Left ventricle myocardium superior (tissue), 1 donor: ENCODE results near the gene ERVW-1. TPM values are rescaled to one million over a fixed set of nuclear protein-coding genes. Genes with fewer than 3 reads are reported as not detected.
"Not testable (repeated sequence)": the region's sequence is repeated elsewhere in the genome, so short reads cannot be mapped to it uniquely, and the experiment has no call there.

Experiments used
- ATAC-seq: fragments of 200-7000 bp; cut with Tn5 transposase; one replicate; pipeline ENCODE4 v1.9.1; 2020; ENCODE audit warnings: mild to moderate bottlenecking, moderate library complexity
- DNase-seq: peaks from one replicate; pipeline ENCODE4 v3.0.0-alpha.2; 2020
- intact Hi-C: fragments of 100-400 bp; cut with micrococcal nuclease; formaldehyde crosslinking; loops from one replicate; pipeline ENCODE4 v1.11.0; 2022
- long read RNA-seq: library from polyadenylated mRNA; unstranded; transcript quantifications from one replicate; pipeline ENCODE4 v2.0.0, GENCODE V29; 2021
- total RNA-seq: library from RNA; stranded (reverse); fragmentation: NEBNext Ultra II Directional; extraction: Animal tissue kit (Norgen Biotek cat#: 25700); gene quantifications from one replicate; pipeline ENCODE4 v1.2.1, GENCODE V29; 2021
- donor health status: DM: no; HTN: yes; CAD: no; lungs with severe emphysema.

The ERVW-1 gene, protein sequence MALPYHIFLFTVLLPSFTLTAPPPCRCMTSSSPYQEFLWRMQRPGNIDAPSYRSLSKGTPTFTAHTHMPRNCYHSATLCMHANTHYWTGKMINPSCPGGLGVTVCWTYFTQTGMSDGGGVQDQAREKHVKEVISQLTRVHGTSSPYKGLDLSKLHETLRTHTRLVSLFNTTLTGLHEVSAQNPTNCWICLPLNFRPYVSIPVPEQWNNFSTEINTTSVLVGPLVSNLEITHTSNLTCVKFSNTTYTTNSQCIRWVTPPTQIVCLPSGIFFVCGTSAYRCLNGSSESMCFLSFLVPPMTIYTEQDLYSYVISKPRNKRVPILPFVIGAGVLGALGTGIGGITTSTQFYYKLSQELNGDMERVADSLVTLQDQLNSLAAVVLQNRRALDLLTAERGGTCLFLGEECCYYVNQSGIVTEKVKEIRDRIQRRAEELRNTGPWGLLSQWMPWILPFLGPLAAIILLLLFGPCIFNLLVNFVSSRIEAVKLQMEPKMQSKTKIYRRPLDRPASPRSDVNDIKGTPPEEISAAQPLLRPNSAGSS
- not detected for total RNA-seq
- long read RNA-seq = 0 reads

DNA sequence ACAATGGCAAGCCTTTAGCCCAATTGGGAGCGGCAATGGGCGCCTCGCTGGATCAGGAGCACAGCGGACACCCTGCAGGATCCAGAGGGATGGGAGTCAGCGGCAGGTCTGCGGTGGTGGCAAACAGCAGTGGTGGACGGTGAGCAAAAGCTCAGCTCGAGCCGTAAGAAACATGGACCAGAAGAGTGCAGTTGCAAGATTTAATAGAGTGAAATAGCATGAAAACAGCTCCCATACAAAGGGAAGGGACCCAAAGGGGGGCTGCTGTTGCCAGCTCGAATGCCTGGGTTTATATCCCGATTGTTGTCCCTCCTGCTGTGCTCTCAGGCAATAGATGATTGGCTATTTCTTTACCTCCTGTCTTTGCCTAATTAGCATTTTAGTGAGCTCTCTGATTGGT lies at the start of gene ERVW-1:
Gene ERVW-1 (minus strand): TSS at position 266 of the 400 bp plus-strand sequence. CDS start 7,565 bp downstream, outside the sequence.
- intact Hi-C loops, ATAC-seq, DNase-seq: not testable (repeated sequence)

DNA sequence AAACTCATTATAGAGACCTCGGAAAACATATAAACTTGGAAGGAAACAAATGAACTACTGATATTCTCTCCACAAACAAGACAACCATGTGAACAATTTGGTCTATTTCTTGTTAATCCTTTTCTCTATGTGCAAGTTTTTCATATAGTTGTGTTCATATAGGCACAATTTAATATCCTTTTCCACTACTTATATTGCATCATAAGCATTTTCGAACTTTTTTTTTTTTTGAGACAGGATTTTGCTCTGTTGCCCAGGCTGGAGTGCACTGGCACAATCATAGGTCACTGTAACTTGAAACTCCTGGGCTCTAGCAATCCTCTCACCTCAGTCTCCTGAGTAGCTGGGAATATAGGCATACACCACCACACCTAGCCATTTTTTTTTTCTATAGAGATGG lies 45.4 kb upstream of the ERVW-1 start:
- ATAC-seq (no peak), DNase-seq (no peak)
- intact Hi-C loops = no loop called here

DNA sequence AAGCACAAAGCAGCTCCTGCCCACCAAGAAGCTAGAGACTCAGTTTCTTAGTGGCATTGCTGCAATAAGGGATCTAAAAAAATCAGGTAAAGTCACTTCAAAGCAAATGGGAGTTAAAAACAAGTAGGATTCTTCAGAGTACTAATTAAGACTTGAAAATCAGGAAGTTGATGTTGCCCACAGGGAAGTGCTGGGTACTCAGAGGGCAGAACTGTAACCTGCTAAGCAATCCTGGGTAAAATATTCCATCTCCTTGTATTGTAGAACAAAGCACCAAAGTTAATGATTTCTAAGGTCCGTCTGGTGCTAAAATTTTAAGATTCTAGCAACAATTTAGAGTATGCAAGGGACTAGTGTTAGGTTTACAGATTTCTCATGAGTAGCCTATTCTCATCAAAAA lies 42.3 kb upstream of the ERVW-1 start:
- DNase-seq (no peak), ATAC-seq (no peak)
- intact Hi-C loops = no loop called here

DNA sequence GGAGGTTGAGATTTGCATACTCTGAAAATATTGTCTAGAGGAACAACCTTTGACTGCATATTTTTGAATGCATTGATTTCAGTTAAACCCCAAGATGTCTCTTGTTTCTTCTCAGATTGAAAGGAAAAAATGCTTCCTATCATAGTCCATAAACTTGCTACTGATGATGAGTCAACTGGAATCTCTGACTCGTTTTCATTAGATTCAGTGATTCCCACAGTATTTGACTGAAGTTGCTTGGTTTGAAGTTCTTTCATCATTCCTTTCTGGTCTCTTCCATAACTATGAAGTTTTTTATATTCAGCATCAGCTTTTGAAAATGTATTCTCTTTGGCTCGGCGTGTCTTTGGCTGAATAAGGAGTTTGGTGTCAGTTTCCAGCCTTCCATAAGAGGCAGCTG lies 39.9 kb upstream of the ERVW-1 start:
- intact Hi-C loops = no loop called here
- ATAC-seq (no peak), DNase-seq (no peak)

DNA sequence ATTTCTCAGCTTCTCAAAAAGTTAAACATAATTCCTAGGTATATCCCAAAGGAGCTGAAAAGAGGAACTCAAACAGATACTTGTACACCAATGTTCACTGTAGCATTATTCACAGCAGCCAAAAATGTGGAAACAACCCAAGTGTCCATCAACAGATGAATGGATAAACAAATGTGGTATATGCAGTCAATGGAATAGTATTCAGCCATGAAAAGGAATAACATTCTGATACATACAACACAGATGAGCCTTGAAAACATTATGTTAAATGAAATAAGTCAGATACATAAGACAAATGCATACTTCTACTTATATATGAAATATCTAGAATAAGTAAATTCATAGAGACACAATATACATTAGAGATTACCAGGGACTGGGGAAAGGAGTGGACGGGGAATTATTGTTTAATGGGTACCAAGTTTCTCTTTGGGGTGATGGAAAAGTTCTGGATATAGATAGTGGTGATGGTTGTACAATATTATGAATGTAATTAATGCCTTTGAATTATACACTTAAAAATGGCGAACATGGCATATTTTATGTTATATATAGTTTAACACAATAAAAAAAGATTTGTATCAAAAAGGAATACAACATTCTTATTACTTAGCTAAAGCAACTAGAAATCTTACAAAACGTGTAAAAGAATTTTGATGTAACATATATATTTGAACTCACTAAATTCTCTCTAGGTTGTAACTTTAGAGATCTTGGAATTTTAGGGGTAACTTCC lies 35.6 kb upstream of the ERVW-1 start:
- ATAC-seq (no peak), DNase-seq (no peak)
- intact Hi-C loops = no loop called here

DNA sequence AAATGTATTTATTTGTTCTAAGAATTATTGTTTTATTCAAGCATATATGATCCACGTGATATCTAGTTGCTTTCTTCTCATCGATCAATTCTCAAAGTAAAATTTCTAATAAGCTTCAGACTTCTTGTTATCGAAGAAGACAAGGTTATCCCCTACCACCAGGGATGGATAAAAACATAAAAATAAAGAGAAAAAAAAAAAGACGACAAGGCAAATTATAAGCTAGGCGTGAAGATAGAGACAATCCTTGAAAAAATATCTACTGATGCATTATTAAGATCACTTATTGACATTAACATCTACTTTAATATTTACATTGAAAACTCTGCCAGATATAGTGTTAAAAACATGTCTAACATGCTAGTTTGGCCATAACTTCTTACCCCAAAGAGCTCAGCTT lies 31.2 kb upstream of the ERVW-1 start:
- ATAC-seq (no peak), DNase-seq (no peak)
- intact Hi-C loops = no loop called here

DNA sequence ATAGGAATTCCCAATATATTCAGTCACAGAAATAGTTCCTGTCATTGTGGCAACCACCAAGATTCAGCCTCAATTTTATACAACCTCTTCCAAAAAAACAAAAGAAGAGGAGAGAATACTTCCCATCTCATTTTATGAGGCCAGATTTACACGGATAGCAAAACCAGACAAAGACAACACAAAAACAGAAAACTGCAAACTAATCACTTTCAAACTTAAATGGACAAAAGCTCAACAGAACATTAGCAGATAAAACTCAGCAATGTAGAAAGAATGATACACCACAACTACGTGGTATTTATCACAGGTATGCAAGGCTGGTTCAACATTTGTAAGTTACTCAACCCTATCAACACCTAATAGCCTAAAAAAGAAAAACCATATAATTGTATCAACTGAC lies 28.6 kb upstream of the ERVW-1 start:
- ATAC-seq = no peak
- intact Hi-C loops = no loop called here
- DNase-seq = no peak

DNA sequence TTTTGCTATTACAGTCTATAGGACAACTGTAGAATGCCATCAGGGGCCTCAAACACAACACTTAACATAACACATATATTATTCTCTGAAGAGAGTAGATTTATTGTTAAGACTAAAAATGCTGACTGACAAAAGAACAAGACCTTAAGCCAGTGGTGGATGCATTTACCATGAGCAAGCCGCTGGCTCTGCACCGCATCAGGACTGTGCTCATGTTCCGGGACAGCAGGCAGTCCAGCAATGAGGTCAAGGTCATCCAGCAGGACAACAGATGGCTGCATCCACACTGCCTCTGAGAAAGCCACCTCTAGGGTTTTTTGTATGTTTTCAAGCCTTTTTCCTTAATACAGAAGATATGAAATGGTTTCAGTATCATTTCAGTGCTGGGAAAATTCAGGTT lies 26.8 kb upstream of the ERVW-1 start:
- ATAC-seq = peak; percentile 68
- DNase-seq = no peak
- intact Hi-C loops = no loop called here

DNA sequence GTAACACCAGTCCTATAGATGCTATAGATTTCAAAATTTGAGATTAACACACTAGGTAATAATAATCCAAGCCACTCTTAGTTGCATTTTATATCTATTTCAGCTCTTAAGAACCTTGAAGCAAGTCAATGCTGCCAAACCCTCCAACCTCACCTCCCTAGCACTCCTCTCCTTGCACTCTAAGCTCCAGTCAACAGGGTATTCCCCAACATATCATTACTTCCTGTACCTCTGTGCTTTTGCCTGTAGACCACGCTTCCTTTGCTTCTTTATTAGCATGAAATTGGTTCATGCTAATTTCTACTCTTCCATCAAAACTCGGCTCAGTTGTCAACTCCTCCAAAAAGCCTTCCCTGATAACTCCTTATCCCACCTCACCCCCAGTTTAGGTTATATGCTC lies 26.0 kb upstream of the ERVW-1 start:
- DNase-seq (no peak), ATAC-seq (no peak)
- intact Hi-C loops = no loop called here

DNA sequence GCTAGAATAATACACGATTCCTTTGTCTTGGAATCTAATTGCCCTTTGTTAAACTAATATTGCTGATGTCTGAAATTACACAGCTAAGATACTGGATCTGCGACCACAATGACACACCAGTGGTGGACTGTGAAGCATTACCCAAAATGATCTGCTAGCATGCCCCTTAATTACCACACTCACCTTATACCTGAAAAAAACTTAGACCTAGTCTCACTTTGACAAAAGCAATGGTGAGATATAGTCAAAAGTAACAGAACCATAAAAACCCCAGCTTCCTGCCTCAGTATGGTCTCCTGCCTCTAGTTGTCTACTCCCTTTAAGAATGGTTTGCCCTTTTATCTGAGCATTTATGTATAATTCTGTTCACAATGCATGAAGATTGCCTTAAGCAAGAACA lies 20.8 kb upstream of the ERVW-1 start:
- ATAC-seq (no peak), DNase-seq (no peak)
- intact Hi-C loops = no loop called here

DNA sequence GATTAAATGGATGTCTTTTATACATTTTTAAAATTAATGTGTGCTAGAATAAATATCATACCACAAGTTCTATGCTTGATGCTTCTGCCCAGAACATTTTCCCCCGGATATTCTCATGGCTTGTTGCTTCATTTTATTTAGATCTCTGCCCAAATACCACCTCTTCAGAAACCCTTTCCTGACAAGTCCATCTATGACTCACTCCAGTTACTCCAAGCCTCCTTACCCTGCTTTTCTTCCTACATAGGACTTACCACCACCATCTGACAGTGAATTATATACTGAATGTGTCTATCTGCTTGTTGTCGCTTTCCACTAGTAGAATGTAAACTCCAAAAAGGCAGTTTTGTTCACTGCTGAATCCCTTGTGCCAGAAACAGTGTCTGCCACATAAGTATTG lies 19.1 kb upstream of the ERVW-1 start:
- no peak for ATAC-seq
- intact Hi-C loops = no loop called here

DNA sequence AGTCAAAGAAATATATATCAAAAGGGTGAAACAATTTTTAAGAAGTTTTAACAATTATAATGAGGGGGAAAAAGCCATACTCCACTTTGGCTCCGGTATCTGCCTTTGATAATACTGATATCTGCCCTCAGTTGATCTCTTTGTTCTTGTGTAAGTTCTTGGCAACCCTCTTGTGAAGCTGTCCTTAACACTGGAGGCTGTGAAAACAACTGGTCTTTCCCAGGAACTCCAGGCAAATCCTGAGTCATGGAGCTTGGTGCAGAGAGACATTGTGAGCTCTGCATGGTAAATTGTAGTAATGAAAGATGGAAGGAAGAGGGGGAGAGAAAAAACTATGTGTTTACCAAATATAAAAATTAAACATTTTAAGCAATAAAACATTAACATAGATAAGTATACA lies 11.9 kb upstream of the ERVW-1 start:
- intact Hi-C loops = no loop called here
- ATAC-seq = peak; percentile 79
- no peak for DNase-seq

More for the DNA sequence above, 19.1 kb upstream of the ERVW-1 start:
- no peak for DNase-seq

DNA sequence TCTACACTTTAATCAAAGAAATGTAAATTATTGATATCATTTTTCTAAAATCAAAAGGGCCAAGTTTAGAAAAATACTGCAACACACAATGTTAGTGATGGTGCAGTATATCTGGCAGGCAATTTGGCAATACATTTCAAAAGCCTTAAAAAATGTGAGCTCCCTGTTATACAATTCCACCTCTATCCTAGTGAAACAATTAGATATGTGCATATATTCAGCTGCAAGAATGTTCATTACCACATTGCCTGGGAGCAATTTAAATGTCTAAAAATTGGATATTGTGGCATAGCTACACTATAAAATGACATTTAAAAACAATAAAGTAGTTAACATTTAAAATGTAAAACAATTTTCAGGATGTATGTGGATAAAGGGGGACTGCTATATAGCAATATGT lies 10.1 kb upstream of the ERVW-1 start:
- DNase-seq (no peak), ATAC-seq (no peak)
- intact Hi-C loops = no loop called here

DNA sequence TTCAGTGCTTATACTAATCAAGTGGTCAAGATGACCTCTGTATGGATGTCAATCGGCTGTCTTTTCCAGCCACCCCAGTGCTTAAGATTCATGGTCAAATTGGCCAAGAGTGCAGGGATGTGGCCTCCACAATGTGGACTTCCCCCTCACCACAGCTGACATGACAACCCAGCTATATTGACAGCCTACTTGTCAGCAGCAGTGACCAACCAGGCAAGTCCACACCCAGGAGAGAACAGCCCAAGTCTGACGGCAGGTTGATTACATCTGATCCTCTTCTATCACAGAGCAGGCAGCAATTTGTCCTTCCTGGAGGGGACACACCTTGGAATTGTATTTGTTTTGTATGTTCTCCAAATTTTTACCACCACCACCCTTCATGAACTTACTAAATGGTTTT lies 8.2 kb upstream of the ERVW-1 start:
- intact Hi-C loops = no loop called here
- no peak for DNase-seq
- peak; percentile 36 for ATAC-seq

DNA sequence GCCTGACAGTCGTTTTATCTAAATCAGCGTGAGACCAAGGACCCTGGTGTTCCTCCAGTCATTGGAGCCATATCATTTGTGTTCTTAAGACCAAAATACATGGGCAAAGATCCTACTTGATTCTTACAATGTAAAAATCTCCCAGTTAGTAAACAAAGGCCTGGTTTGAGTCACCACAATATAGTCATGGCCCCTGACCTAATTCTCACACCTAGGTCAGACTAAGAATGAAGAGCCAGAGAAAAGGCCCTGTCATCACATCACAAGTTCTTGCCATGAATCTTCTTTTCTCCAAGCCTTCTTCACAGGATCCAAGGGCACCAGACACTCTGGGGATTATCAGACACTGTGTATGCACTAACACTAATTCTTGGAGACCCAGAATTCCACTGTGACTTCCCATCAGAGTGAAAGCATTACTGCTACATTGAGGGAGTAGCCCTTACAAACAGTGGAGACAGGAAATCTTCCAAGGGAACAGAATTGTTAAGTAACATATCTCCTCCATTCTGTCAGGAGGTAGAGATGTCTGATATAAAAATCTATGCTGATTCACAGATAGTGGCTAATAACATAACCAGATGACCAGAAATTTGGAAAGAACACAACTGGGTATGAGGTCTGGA lies 7.6 kb upstream of the ERVW-1 start:
- DNase-seq = no peak
- intact Hi-C loops = no loop called here
- ATAC-seq = no peak

DNA sequence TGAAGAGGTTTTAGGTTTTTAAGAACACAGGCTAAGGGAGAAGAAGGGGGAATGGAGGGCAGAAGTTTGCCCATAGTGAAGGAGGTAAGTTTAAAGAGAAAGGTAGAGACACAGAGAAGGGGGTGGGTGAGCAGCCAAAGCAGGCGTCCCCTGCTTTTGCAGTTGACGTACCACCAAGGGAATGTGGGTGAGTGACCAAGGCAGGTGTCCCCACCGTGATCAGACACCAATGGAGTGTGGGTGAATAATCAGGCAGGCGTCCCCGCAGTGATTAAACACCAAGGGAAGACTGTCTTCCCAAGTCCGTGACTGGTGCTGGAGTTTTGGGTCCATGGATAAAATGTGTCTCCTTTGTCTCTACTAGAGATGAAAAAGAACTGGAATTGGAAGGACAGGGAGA lies 6.5 kb upstream of the ERVW-1 start:
- DNase-seq, intact Hi-C loops, ATAC-seq: not testable (repeated sequence)

DNA sequence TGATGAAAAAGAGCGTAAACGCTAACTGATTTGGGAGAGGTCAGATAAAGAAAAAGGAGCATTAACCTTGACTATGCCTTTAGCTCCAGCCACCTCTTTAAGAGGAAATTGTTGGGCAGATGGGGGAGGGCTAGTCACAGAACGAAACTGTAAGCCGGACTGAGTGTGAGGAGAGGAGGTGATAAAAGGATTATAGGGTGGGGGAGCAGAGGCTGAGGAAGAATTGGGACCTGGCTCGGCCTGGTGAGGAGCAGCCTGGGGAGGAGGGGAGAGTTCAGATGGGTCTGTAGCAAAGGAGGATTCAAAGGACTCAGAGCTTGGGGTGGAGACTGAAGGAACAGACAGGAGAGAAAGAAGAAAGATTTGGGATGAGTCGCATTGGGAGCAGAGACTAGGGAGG lies 5.9 kb upstream of the ERVW-1 start:
- ATAC-seq, DNase-seq, intact Hi-C loops: not testable (repeated sequence)

DNA sequence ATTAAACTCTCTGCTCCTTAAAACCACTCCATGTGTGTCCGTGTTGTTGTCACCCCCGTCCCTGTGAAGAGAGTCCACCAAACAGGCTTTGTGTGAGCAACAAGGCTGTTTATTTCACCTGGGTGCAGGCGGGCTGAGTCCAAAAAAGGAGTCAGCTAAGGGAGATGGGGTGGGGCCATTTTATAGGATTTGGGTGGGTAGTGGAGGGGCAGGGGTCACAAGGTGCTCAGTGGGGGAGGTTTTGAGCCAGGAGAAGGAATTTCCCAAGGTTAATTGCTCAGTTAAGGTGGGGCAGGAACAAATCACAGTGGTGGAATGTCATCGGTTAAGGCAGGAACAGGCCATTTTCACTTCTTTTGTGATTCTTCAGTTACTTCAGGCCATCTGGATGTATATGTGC lies 1.4 kb upstream of the ERVW-1 start:
- ATAC-seq, intact Hi-C loops, DNase-seq: not testable (repeated sequence)

DNA sequence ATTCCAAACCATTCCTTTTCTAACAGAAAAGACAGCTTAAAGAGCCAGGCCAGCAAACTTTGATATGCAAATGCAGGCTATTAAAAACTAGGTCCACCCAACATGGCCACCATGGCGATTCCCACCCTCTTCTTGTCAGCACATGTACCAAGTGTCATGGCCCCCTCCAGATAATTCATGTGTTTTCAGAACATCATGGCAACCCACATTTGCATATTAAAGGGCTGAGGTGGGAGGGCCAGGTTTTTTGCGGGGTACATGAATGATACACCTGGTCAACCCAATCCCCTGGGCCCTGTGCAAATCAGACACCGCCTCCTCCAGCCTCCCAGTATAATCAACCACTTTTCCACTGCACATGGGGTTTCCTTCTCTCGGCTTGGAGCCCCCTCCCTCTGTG lies 965 bp upstream of the ERVW-1 start:
- DNase-seq (no peak), ATAC-seq (no peak)
- intact Hi-C loops = no loop called here

DNA sequence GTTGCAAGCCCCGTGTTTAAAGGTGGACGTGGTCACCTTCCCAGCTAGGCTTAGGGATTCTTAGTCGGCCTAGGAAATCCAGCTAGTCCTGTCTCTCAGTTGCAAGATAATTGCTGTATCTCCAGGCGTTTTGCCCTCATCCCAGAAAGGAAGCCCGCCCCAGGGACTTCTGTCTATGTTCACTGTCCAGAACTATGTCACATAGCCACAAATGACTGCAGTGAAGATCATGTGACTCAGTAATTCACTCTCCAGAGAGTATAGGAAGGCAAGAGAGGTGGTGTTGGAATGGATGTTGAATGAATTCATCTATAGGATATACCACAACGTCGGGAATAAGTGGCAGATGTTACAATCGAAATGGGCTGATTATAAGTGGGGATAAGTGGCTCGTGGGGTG lies 349 bp upstream of the ERVW-1 start:
- ATAC-seq (no peak), DNase-seq (no peak)
- intact Hi-C loops = no loop called here
